GM23338 (cell line): ENCODE results near the gene ADORA2A. TPM values are rescaled to one million over a fixed set of nuclear protein-coding genes. Genes with fewer than 3 reads are reported as not detected.

ENCODE experiments used
- ATAC-seq: fragments of 200-7000 bp; cut with Tn5 transposase; 3 replicates; pipeline ENCODE4 v1.9.1; 2020
- DNase-seq: peaks from one replicate; pipeline ENCODE4 v3.0.0-alpha.2; 2015; ENCODE audit warnings: low spot score
- H2AFZ ChIP-seq: fragments of 200-600 bp; sonication (generic); 2 replicates; pipeline ENCODE4 v1.8.0; 2016; ENCODE audit warnings: antibody characterized with exemption, mild to moderate bottlenecking, moderate library complexity
- H3F3A ChIP-seq: fragments of 200-600 bp; sonication (generic); replicated peaks from 2 replicates; pipeline ENCODE4 v1.8.0; 2017; ENCODE audit warnings: antibody characterized with exemption, mixed run types, low read depth
- H3K27ac ChIP-seq: fragments of 200-600 bp; sonication (generic); 2 replicates; pipeline ENCODE4 v1.6.1; 2016; ENCODE audit warnings: low read depth
- H3K27me3 ChIP-seq: fragments of 200-600 bp; sonication (generic); 2 replicates; pipeline ENCODE4 v1.8.0; 2016; ENCODE audit warnings: mild to moderate bottlenecking, mixed run types, moderate library complexity; ENCODE audit not compliant: insufficient read depth
- H3K36me3 ChIP-seq: fragments of 200-600 bp; sonication (generic); 2 replicates; pipeline ENCODE4 v1.8.0; 2016; ENCODE audit warnings: mild to moderate bottlenecking; ENCODE audit not compliant: insufficient read depth
- H3K4me1 ChIP-seq: fragments of 200-600 bp; sonication (generic); 2 replicates; pipeline ENCODE4 v1.8.0; 2016; ENCODE audit warnings: mild to moderate bottlenecking, moderate library complexity; ENCODE audit not compliant: insufficient read depth
- H3K4me2 ChIP-seq: fragments of 200-600 bp; sonication (generic); 2 replicates; pipeline ENCODE4 v1.7.1; 2017; ENCODE audit warnings: mixed run types
- H3K4me3 ChIP-seq: fragments of 200-600 bp; sonication (generic); 2 replicates; pipeline ENCODE4 v1.6.1; 2016; ENCODE audit warnings: mixed run types
- H3K79me2 ChIP-seq: fragments of 200-600 bp; sonication (generic); replicated peaks from 2 replicates; pipeline ENCODE4 v1.8.0; 2017; ENCODE audit warnings: mild to moderate bottlenecking; ENCODE audit not compliant: insufficient read depth
- H3K9me2 ChIP-seq: fragments of 200-600 bp; sonication (generic); 2 replicates; pipeline ENCODE4 v1.8.0; 2017; ENCODE audit not compliant: insufficient read depth
- H4K20me1 ChIP-seq: fragments of 200-600 bp; sonication (generic); replicated peaks from 2 replicates; pipeline ENCODE4 v1.8.0; 2017; ENCODE audit warnings: mild to moderate bottlenecking; ENCODE audit not compliant: insufficient read depth
- H3K27ac Mint-ChIP-seq: 2 replicates; pipeline ENCODE4 v1.8.0; 2020; ENCODE audit warnings: inconsistent platforms, mild to moderate bottlenecking, moderate library complexity, mixed read lengths
- H3K27me3 Mint-ChIP-seq: 3 replicates; pipeline ENCODE4 v1.8.0; 2022; ENCODE audit warnings: low read depth, mild to moderate bottlenecking, moderate library complexity, mixed read lengths, inconsistent platforms; ENCODE audit not compliant: insufficient read depth, poor library complexity
- H3K36me3 Mint-ChIP-seq: 3 replicates; pipeline ENCODE4 v1.8.0; 2021; ENCODE audit warnings: low read depth, mild to moderate bottlenecking, inconsistent platforms, moderate library complexity, mixed read lengths
- H3K4me1 Mint-ChIP-seq: 3 replicates; pipeline ENCODE4 v1.8.0; 2020; ENCODE audit warnings: mild to moderate bottlenecking, inconsistent platforms, mixed read lengths
- H3K4me3 Mint-ChIP-seq: 3 replicates; pipeline ENCODE4 v1.8.0; 2021; ENCODE audit warnings: moderate library complexity, mild to moderate bottlenecking, inconsistent platforms, mixed read lengths
- H3K9me3 Mint-ChIP-seq: 3 replicates; pipeline ENCODE4 v1.8.0; 2020; ENCODE audit warnings: moderate library complexity, mild to moderate bottlenecking, inconsistent platforms, mixed read lengths
- CREB1 ChIP-seq: fragments of 250-450 bp; sonication (Bioruptor Pico); IDR thresholded peaks from 2 replicates; pipeline ENCODE4 v1.5.0; 2020; ENCODE audit warnings: low read depth, mild to moderate bottlenecking, moderate library complexity
- EZH2phosphoT487 ChIP-seq: fragments of 200-600 bp; sonication (generic); IDR thresholded peaks from one replicate; pipeline ENCODE4 v1.8.1; 2018; ENCODE audit warnings: antibody characterized with exemption; ENCODE audit not compliant: unreplicated experiment
- JUNB ChIP-seq: IDR thresholded peaks from one replicate; pipeline ENCODE4 v1.6.1; 2016; ENCODE audit warnings: antibody characterized with exemption; ENCODE audit not compliant: unreplicated experiment
- STAT1 ChIP-seq: IDR thresholded peaks from one replicate; pipeline ENCODE4 v1.6.1; 2016; ENCODE audit warnings: antibody characterized with exemption; ENCODE audit not compliant: unreplicated experiment
- ZNF114 ChIP-seq: fragments of 250-450 bp; sonication (Bioruptor Pico); IDR thresholded peaks from 2 replicates; pipeline ENCODE4 v1.5.0; 2020; ENCODE audit warnings: mild to moderate bottlenecking, moderate library complexity
- ZNF331 ChIP-seq: fragments of 250-450 bp; sonication (Bioruptor Pico); IDR thresholded peaks from 2 replicates; pipeline ENCODE4 v1.5.0; 2020; ENCODE audit warnings: low read depth, mild to moderate bottlenecking, moderate library complexity
- polyA plus RNA-seq: library from polyadenylated mRNA; unstranded; fragments of >200 nt; fragmentation: Nextera tagmentation; extraction: Ambion mirVana; gene quantifications from 2 replicates; pipeline ENCODE4 v1.2.1, GENCODE V29; 2016
- total RNA-seq: library from RNA; depleted of rRNA; stranded (reverse); fragments of >200 nt; shearing (Covaris generic); gene quantifications from 2 replicates; pipeline ENCODE4 v1.2.3, GENCODE V29; 2014
- TF ChIP-seq, protein P1 (sequence below): IDR thresholded peaks from one replicate; pipeline ENCODE4 v1.6.1; 2018; ENCODE audit warnings: antibody characterized with exemption; ENCODE audit not compliant: unreplicated experiment

Gene ADORA2A
- total and polyA plus RNA-seq, 2 experiments from 2014 or later: 4.1 to 13.5 TPM

DNA sequence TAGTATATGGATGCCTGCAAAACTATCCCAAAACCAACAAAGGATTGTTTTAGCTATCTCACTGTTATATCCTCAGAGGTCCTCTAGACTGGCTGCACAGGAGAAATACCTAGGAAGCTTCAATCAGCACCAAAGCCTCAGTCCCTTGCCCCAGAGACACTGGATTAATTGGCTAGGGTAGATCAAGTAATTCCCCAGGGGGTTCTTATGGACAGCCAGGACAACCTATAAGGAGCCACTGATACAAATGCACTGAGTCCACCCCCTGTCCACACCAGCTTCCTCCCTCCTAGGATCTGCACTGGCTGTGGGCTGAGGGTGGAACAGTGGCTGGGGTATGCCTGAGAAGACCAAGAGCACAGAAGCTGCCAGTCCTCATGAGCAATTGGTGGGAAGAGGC is 16.3 kb downstream of the ADORA2A start:
- DNase-seq (no peak), ATAC-seq (no peak)
- H3K4me1 Mint-ChIP-seq: peaks cover 12% of the 10 kb centered on the region
- no peak overlapping the region for H3K4me2 ChIP-seq
- no peaks in the 10 kb centered on the region for H3F3A ChIP-seq
- H3K27ac ChIP-seq: no peak overlapping the region
- no peak overlapping the region for H3K27ac Mint-ChIP-seq
- H3K4me3 ChIP-seq: no peak overlapping the region
- no peak overlapping the region for H2AFZ ChIP-seq
- H3K27me3 Mint-ChIP-seq: peaks cover 2% of the 10 kb centered on the region
- H3K79me2 ChIP-seq: no peaks in the 10 kb centered on the region
- no peaks in the 10 kb centered on the region for H3K9me3 Mint-ChIP-seq
- no peaks in the 10 kb centered on the region; the same call in 1 of the 2 replicates for H3K4me1 ChIP-seq
- TF ChIP-seq CREB1 (CRISPR knock-in tag) (no peak), JUNB (no peak)
- peaks cover 2% of the 10 kb centered on the region; the same call in 1 of the 2 replicates for H3K9me2 ChIP-seq
- no peaks in the 10 kb centered on the region; the same call in 1 of the 3 replicates for H3K36me3 Mint-ChIP-seq
- H3K27me3 ChIP-seq: no peaks in the 10 kb centered on the region
- H3K36me3 ChIP-seq: no peaks in the 10 kb centered on the region
- no peaks in the 10 kb centered on the region for H4K20me1 ChIP-seq
- H3K4me3 Mint-ChIP-seq: no peak overlapping the region

DNA sequence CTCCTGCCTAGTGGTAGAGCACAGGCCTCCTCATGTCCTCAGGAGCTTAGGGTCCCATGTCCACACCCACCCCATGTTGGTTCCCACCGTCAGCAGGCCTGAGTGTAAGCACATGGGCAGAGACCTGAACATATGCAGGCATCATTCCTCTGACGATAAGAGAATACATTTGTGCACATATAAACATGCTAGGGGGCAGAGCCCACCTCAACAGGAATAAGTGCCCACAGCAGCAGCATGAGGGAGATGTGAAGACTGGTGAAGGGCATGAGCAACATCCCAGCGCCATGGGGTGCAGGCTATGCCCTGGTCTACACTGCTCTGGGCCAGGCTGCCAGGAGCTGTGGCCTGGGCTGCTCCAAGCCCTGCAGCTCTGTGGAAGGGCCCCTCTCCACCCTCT is 16.9 kb downstream of the ADORA2A start:
- Mint-ChIP-seq H3K4me1 (peaks cover 12% of the 10 kb centered on the region), H3K9me3 (no peaks in the 10 kb centered on the region), H3K4me3 (no peak overlapping the region), H3K36me3 (no peaks in the 10 kb centered on the region; the same call in 1 of the 3 replicates), H3K27me3 (peaks cover 2% of the 10 kb centered on the region), H3K27ac (no peak overlapping the region)
- Histone ChIP-seq H3K27ac (no peak overlapping the region), H3K9me2 (peaks cover 4% of the 10 kb centered on the region; the same call in 1 of the 2 replicates), H3K4me3 (no peak overlapping the region), H3K4me2 (no peak overlapping the region), H3K36me3 (no peaks in the 10 kb centered on the region), H3K27me3 (no peaks in the 10 kb centered on the region), H3K4me1 (no peaks in the 10 kb centered on the region; the same call in 1 of the 2 replicates), H3K79me2 (no peaks in the 10 kb centered on the region), H3F3A (no peaks in the 10 kb centered on the region), H2AFZ (no peak overlapping the region), H4K20me1 (no peaks in the 10 kb centered on the region)
- DNase-seq (no peak), ATAC-seq (no peak)
- TF ChIP-seq, protein P1, sequence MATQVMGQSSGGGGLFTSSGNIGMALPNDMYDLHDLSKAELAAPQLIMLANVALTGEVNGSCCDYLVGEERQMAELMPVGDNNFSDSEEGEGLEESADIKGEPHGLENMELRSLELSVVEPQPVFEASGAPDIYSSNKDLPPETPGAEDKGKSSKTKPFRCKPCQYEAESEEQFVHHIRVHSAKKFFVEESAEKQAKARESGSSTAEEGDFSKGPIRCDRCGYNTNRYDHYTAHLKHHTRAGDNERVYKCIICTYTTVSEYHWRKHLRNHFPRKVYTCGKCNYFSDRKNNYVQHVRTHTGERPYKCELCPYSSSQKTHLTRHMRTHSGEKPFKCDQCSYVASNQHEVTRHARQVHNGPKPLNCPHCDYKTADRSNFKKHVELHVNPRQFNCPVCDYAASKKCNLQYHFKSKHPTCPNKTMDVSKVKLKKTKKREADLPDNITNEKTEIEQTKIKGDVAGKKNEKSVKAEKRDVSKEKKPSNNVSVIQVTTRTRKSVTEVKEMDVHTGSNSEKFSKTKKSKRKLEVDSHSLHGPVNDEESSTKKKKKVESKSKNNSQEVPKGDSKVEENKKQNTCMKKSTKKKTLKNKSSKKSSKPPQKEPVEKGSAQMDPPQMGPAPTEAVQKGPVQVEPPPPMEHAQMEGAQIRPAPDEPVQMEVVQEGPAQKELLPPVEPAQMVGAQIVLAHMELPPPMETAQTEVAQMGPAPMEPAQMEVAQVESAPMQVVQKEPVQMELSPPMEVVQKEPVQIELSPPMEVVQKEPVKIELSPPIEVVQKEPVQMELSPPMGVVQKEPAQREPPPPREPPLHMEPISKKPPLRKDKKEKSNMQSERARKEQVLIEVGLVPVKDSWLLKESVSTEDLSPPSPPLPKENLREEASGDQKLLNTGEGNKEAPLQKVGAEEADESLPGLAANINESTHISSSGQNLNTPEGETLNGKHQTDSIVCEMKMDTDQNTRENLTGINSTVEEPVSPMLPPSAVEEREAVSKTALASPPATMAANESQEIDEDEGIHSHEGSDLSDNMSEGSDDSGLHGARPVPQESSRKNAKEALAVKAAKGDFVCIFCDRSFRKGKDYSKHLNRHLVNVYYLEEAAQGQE: no peak
- TF ChIP-seq ZNF114 (CRISPR knock-in tag): no peak

DNA sequence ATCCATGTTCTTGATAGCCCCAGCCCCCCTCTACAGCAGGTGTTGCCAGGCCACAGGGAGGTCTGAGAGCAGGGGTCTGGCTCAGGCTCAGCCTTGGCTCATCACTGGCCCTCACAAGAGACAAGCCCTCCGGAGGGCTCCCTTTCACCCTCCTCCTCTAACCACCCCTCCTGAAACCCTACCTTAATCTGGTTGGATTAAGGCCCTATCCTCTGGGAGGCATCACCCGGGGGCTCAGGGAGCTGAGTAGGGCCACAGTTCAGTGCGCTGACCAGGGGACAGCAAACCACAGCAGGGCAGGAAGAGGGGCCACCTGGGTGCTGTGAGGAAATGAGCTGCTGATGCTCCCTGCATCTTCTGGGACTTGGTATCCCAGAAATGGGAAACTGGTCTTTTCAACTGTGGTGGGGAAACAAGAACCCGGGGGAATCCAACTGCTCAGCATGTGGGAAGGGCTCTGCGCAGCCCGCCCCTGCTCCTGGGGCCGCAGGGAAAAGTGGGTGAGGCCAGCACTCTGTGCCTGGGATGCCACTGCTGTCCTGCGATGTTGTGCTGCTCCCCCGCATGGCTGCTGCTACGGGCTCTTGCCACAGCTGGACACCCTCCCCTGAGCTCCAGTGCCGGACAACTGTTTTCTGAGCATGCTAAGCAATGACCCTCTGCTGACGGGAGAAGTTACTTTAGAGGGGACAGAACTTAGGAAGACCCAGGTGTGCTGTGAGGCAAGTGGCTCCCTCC is 17.5 kb downstream of the ADORA2A start:
- Histone ChIP-seq H3K27ac (no peak overlapping the region), H4K20me1 (no peaks in the 10 kb centered on the region), H3K4me1 (no peaks in the 10 kb centered on the region; the same call in 1 of the 2 replicates), H3F3A (no peaks in the 10 kb centered on the region), H3K9me2 (peaks cover 4% of the 10 kb centered on the region; the same call in 1 of the 2 replicates), H3K27me3 (no peaks in the 10 kb centered on the region), H3K79me2 (no peaks in the 10 kb centered on the region), H3K4me2 (no peak overlapping the region; the same call in 1 of the 2 replicates), H2AFZ (no peak overlapping the region), H3K4me3 (no peak overlapping the region), H3K36me3 (no peaks in the 10 kb centered on the region)
- H3K4me3 Mint-ChIP-seq: no peak overlapping the region
- peaks cover 2% of the 10 kb centered on the region for H3K27me3 Mint-ChIP-seq
- no peaks in the 10 kb centered on the region for H3K9me3 Mint-ChIP-seq
- no peak overlapping the region for H3K27ac Mint-ChIP-seq
- DNase-seq (no peak), ATAC-seq (peak; percentile 36)
- TF ChIP-seq STAT1: no peak
- TF ChIP-seq JUNB: no peak
- no peak for TF ChIP-seq ZNF331 (CRISPR knock-in tag)
- no peak for TF ChIP-seq EZH2phosphoT487
- no peaks in the 10 kb centered on the region; the same call in 1 of the 3 replicates for H3K36me3 Mint-ChIP-seq
- H3K4me1 Mint-ChIP-seq: peaks cover 12% of the 10 kb centered on the region
